Glutamatergic neuron (in vitro differentiated cells): ENCODE data around the gene TXNDC17. TPM values are rescaled to one million over a fixed set of nuclear protein-coding genes. Genes with fewer than 3 reads are reported as not detected.

Experiments
- DNase-seq: peaks from one replicate; pipeline ENCODE4 v3.0.0; 2022
- H3K27ac Mint-ChIP-seq: one replicate; pipeline ENCODE4 v1.8.0; 2020; ENCODE audit warnings: mild to moderate bottlenecking, mixed read lengths, inconsistent platforms; ENCODE audit not compliant: unreplicated experiment
- H3K27me3 Mint-ChIP-seq: one replicate; pipeline ENCODE4 v1.8.0; 2020; ENCODE audit warnings: mild to moderate bottlenecking, moderate library complexity, mixed read lengths, inconsistent platforms; ENCODE audit not compliant: unreplicated experiment
- H3K36me3 Mint-ChIP-seq: one replicate; pipeline ENCODE4 v1.8.0; 2020; ENCODE audit warnings: mild to moderate bottlenecking, mixed read lengths, inconsistent platforms; ENCODE audit not compliant: unreplicated experiment
- H3K4me1 Mint-ChIP-seq: one replicate; pipeline ENCODE4 v1.8.0; 2020; ENCODE audit warnings: mild to moderate bottlenecking, low read depth, mixed read lengths, inconsistent platforms; ENCODE audit not compliant: unreplicated experiment
- H3K4me3 Mint-ChIP-seq: one replicate; pipeline ENCODE4 v1.8.0; 2020; ENCODE audit warnings: mild to moderate bottlenecking, mixed read lengths, inconsistent platforms; ENCODE audit not compliant: unreplicated experiment
- H3K9me3 Mint-ChIP-seq: one replicate; pipeline ENCODE4 v1.8.0; 2020; ENCODE audit warnings: mild to moderate bottlenecking, moderate library complexity, mixed read lengths, inconsistent platforms; ENCODE audit not compliant: unreplicated experiment
- total RNA-seq: library from RNA; stranded (reverse); fragmentation: NEBNext Ultra II Directional; extraction: Animal tissue kit (Norgen Biotek cat#: 25700); gene quantifications from one replicate; pipeline ENCODE4 v1.2.1, GENCODE V29; 2021; ENCODE audit not compliant: unreplicated experiment
- TF ChIP-seq, protein P1 (sequence below): fragments of 200-600 bp; sonication (generic); IDR thresholded peaks from one replicate; pipeline ENCODE4 v1.5.0; 2021; ENCODE audit not compliant: partially characterized antibody, unreplicated experiment

The TXNDC17 gene
- total RNA-seq, 1 donor from 2014 or later: 89.5 TPM

DNA sequence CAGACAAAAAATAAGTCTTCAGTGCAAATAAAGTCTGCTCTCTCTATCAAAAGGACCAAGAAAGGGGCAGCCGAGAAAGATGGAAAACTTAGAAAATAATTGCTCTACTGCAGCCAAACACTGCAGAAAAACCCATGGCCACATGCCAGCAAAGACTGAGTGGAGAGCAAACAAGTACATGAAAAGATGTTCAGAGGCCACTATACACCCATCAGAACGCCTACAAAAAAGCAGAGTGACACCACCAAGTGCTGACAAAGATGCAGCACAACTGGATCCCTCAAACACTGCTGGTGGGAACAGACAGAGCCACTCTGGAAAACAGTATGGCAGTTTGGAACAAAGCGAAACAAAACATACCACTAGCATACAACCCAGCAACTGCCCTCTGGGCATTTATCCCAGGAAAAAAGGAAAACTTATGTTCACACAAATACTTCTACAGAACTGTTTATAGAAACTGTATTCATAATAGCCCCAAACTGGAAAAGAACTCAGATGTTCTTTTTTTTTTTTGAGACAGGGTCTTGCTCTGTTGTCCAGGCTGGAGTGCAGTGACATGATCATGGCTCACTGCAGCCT is 37.0 kb upstream of the TXNDC17 start:
- Mint-ChIP-seq H3K27me3 (no peaks in the 10 kb centered on the region), H3K27ac (no peak overlapping the region), H3K4me1 (no peaks in the 10 kb centered on the region), H3K9me3 (no peaks in the 10 kb centered on the region), H3K36me3 (no peaks in the 10 kb centered on the region), H3K4me3 (no peak overlapping the region)
- TF ChIP-seq, protein P1, sequence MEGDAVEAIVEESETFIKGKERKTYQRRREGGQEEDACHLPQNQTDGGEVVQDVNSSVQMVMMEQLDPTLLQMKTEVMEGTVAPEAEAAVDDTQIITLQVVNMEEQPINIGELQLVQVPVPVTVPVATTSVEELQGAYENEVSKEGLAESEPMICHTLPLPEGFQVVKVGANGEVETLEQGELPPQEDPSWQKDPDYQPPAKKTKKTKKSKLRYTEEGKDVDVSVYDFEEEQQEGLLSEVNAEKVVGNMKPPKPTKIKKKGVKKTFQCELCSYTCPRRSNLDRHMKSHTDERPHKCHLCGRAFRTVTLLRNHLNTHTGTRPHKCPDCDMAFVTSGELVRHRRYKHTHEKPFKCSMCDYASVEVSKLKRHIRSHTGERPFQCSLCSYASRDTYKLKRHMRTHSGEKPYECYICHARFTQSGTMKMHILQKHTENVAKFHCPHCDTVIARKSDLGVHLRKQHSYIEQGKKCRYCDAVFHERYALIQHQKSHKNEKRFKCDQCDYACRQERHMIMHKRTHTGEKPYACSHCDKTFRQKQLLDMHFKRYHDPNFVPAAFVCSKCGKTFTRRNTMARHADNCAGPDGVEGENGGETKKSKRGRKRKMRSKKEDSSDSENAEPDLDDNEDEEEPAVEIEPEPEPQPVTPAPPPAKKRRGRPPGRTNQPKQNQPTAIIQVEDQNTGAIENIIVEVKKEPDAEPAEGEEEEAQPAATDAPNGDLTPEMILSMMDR: no peak
- DNase-seq: no peak

DNA sequence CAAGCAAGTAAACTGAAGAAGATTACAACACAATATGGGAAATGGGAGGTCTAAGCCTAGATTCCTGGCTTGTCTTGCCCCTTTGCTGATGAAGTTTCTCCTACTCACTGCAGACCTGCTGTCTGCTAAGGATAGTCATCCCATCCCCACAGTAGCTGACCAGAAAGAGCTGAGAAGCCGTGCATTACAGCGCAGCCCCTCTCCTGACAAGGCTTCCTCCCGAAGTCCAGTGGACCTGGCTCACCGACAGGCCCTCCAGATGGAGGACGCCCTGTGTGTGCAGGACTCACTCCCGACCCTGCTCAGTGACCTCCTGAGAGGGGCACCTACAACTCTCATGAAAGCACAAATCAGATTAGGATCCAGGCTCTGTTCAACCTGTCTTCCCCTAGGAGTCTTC is 35.7 kb upstream of the TXNDC17 start:
- Mint-ChIP-seq H3K27ac (no peak overlapping the region), H3K4me1 (no peaks in the 10 kb centered on the region), H3K27me3 (no peaks in the 10 kb centered on the region), H3K36me3 (no peaks in the 10 kb centered on the region), H3K4me3 (no peak overlapping the region), H3K9me3 (no peaks in the 10 kb centered on the region)
- TF ChIP-seq, protein P1: no peak
- no peak for DNase-seq

DNA sequence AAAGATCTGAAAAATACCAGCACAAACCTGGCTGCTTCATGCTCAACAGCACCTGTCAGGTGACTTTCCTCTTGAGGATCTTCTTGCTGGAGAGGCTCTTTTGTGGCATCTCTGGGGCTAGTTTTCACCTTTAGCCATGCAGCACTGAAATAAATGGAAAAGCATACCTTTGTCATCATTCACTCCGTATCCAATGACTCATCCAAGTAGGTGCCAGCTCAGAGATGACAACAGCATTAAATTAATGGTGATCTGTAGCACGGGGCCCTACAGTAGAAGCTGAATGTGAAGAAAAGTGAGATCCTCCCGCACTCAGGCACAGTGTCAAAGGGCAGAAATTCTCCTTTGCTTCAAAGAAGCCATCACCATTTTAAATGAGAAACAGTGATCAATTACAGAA is 32.5 kb upstream of the TXNDC17 start:
- no peak for DNase-seq
- H3K4me1 Mint-ChIP-seq: no peaks in the 10 kb centered on the region
- TF ChIP-seq, protein P1: no peak
- H3K4me3 Mint-ChIP-seq: no peak overlapping the region
- no peak overlapping the region for H3K27ac Mint-ChIP-seq
- H3K36me3 Mint-ChIP-seq: no peaks in the 10 kb centered on the region
- no peaks in the 10 kb centered on the region for H3K9me3 Mint-ChIP-seq
- no peaks in the 10 kb centered on the region for H3K27me3 Mint-ChIP-seq

DNA sequence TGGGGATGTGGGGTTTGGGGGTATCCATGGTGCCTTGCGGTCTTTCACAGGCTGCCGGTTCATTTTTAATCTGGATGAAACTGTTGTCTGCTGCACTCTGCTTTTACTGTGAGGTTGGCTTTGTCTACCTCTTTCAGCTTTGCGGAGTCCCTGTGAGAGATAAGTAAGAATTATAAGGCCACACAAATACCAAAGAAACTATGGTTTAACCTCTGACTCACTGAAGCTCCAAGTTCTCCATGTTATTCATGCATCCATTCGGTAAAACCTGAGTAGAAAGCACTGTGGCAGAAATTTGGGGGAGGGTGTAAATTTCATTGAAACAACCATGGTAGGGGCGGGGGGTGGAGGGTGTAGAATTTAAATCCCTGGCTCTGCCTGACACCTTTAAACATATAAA is 30.8 kb upstream of the TXNDC17 start:
- TF ChIP-seq, protein P1: no peak
- Mint-ChIP-seq H3K4me1 (no peaks in the 10 kb centered on the region), H3K27ac (no peak overlapping the region), H3K9me3 (peaks cover 2% of the 10 kb centered on the region), H3K4me3 (no peak overlapping the region), H3K36me3 (no peaks in the 10 kb centered on the region), H3K27me3 (no peaks in the 10 kb centered on the region)
- no peak for DNase-seq

DNA sequence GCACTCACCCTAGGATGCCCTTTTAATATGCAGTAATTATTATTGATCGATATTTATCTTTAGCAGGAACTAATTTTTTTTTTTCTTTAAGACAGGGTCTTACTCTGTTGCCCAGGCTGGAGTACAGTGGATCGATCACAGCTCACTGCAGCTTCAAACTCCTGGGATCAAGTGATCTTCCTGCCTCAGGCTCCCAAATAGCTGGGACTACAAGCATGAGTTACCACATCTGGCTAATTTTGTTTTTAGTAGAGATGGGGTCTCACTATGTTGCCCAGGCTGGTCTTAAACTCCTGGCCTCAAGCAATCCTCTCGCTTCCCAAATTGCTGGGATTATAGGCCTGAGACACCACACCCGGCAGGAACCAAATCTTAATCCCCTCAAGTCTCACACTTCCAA is 29.6 kb upstream of the TXNDC17 start:
- Mint-ChIP-seq H3K27me3 (no peaks in the 10 kb centered on the region), H3K4me1 (no peaks in the 10 kb centered on the region), H3K4me3 (no peak overlapping the region), H3K36me3 (no peaks in the 10 kb centered on the region), H3K27ac (no peak overlapping the region), H3K9me3 (peaks cover 3% of the 10 kb centered on the region)
- TF ChIP-seq, protein P1: no peak
- no peak for DNase-seq
